CD8-positive, alpha-beta memory T cell (primary cell): Measurements from ENCODE around the gene UBALD1. TPM values are rescaled to one million over a fixed set of nuclear protein-coding genes. Genes with fewer than 3 reads are reported as not detected.
A peak's percentile ranks its signal among the peaks of the same experiment; 100 is the strongest.

ENCODE experiments used
- CTCF ChIA-PET: fragments of 350-600 bp; sonication (Branson Sonifier 250); formaldehyde crosslinking; loops from one replicate; lab custom pipeline; 2021; ENCODE audit warnings: antibody characterized with exemption; lab: Charles Lee
- POLR2A ChIA-PET: fragments of 350-600 bp; sonication (Branson Sonifier 250); formaldehyde crosslinking; loops from one replicate; lab custom pipeline; 2021; ENCODE audit warnings: antibody characterized with exemption; lab: Charles Lee
- DNase-seq, 5 donors: peaks; one replicate each; pipeline versions ENCODE4 v3.0.0 to v3.0.0-alpha.2; 2020 to 2022; ENCODE audit warnings: mixed read lengths in 1 of 5
- H3K27ac ChIP-seq: one replicate; pipeline ENCODE4 v1.7.0; 2013; ENCODE audit warnings: low read depth, mild to moderate bottlenecking, low read length, moderate library complexity
- H3K27me3 ChIP-seq: 2 replicates; pipeline ENCODE4 v1.7.0; 2013; ENCODE audit warnings: low read length, mild to moderate bottlenecking; ENCODE audit not compliant: insufficient read depth, poor library complexity, severe bottlenecking
- H3K36me3 ChIP-seq: 2 replicates; pipeline ENCODE4 v1.7.0; 2013; ENCODE audit warnings: mild to moderate bottlenecking, low read length, moderate library complexity; ENCODE audit not compliant: insufficient read depth
- H3K4me1 ChIP-seq: 2 replicates; pipeline ENCODE4 v1.7.0; 2013; ENCODE audit warnings: mild to moderate bottlenecking, low read length, moderate library complexity; ENCODE audit not compliant: insufficient read depth
- H3K4me3 ChIP-seq: 2 replicates; pipeline ENCODE4 v1.7.0; 2013; ENCODE audit warnings: mild to moderate bottlenecking, low read length
- H3K9me3 ChIP-seq: 2 replicates; pipeline ENCODE4 v1.7.0; 2013; ENCODE audit warnings: mild to moderate bottlenecking, low read length
- H3K27ac Mint-ChIP-seq, 8 donors: one replicate each; pipeline ENCODE4 v1.8.0; 2020 to 2021; ENCODE audit warnings: mixed read lengths in 8 of 8, mild to moderate bottlenecking in 6 of 8, inconsistent platforms in 3 of 8, moderate library complexity in 3 of 8
- H3K27me3 Mint-ChIP-seq, 2 donors: one replicate each; pipeline ENCODE4 v1.8.0; 2020 to 2021; ENCODE audit warnings: mixed read lengths in 2 of 2, mild to moderate bottlenecking in 1 of 2, moderate library complexity in 1 of 2
- H3K36me3 Mint-ChIP-seq, 3 donors: one replicate each; pipeline ENCODE4 v1.8.0; 2020 to 2021; ENCODE audit warnings: mixed read lengths in 3 of 3, inconsistent platforms in 1 of 3, mild to moderate bottlenecking in 1 of 3
- H3K4me1 Mint-ChIP-seq, 3 donors: one replicate each; pipeline ENCODE4 v1.8.0; 2020 to 2021; ENCODE audit warnings: mixed read lengths in 3 of 3, inconsistent platforms in 1 of 3, mild to moderate bottlenecking in 1 of 3
- H3K4me3 Mint-ChIP-seq, 7 donors: one replicate each; pipeline ENCODE4 v1.8.0; 2020 to 2021; ENCODE audit warnings: mixed read lengths in 7 of 7, mild to moderate bottlenecking in 6 of 7, moderate library complexity in 4 of 7, inconsistent platforms in 2 of 7
- H3K9me3 Mint-ChIP-seq, 5 donors: one replicate each; pipeline ENCODE4 v1.8.0; 2020 to 2022; ENCODE audit warnings: mixed read lengths in 5 of 5, mild to moderate bottlenecking in 3 of 5, moderate library complexity in 2 of 5, inconsistent platforms in 1 of 5
- polyA plus RNA-seq: library from polyadenylated mRNA; unstranded; fragments of 300-500 nt; fragmentation: Illumina TruSeq; gene quantifications from one replicate; pipeline ENCODE4 v1.2.3, GENCODE V29; 2021
- total RNA-seq, 2 experiments: library from RNA; stranded (reverse); gene quantifications; one replicate each; pipeline ENCODE4 v1.2.3, GENCODE V29; 2021

Gene UBALD1
- 10 to 100 TPM; 18.7 to 22.3 TPM for total RNA-seq
- polyA plus RNA-seq: 4.9 TPM

DNA sequence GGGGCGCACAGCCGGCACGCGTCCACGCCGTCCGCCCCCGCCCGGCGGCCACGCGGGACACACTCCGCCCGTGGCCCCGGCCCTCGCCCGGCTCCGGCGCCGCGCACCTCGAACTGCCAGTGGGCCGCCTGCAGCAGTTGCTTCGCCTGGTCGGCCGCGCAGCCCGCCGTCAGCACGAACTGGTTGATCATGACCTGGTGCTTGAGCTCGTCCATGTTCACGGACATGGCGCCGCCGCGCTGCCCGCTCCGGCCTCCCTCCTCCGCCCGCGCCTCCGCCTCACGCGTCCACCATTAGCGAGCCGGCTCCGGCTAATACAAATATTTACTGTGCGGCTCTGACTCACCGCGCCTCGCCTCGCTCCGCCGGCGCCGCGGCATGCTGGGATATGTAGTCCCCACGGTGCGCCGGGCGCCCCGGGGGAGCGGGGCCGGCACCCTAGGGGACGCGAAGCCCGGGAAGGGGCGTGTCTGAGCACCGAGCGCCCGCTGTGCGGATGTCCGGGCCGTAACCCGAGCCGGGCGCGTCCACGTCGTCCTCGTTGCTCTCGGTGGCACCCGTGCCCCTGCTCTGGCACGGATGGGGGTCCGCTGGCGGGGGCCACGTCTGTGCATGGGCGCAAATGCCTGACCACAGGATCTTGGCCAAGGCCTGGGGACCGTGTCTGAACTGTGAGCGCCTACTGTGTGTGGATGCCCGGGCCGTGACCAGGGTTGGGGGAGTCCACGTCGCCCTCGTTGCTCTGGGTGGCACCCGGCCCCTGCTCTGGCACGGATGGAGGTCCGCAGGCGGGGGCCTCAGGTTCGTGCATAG is at the start of gene UBALD1:
Gene UBALD1, minus strand, starts transcription at position 318 of the 813 bp plus-strand sequence. Its CDS starts 91 bp downstream, at position 227.
- Mint-ChIP-seq H3K27me3 (no peaks in the 10 kb centered on the region), H3K4me3 (peak within 1 kb of the TSS; percentile 88 to 99 (median 95)), H3K9me3 (no peaks in the 10 kb centered on the region), H3K27ac (peak within 1 kb of the TSS; percentile 85 to 99 (median 98)), H3K4me1 (peaks cover 20 to 54% (median 30%) of the 10 kb centered on the region in 3 donors), H3K36me3 (peaks cover 0 to 5% (median 0%) of the 10 kb centered on the region in 3 donors)
- CTCF ChIA-PET: interaction anchor here (3.0 kb wide), 1 partner anchor 9 kb away, joined by 21 read pairs; the partner anchor contains the start of gene MGRN1
- no peaks in the 10 kb centered on the region for H3K9me3 ChIP-seq
- peak; percentile 67 to 84 (median 72) for DNase-seq
- H3K36me3 ChIP-seq: no peaks in the 10 kb centered on the region
- peaks cover 38% of the 10 kb centered on the region for H3K4me1 ChIP-seq
- peak within 1 kb of the TSS; percentile 71 for H3K4me3 ChIP-seq
- no peaks in the 10 kb centered on the region for H3K27me3 ChIP-seq
- H3K27ac ChIP-seq: peak within 1 kb of the TSS; percentile 78
- POLR2A ChIA-PET: interaction anchor here (1.5 to 2.5 kb wide), 2 partner anchors 9 to 10 kb away, joined by 3 to 18 read pairs; partner anchors contain the start of gene MGRN1

DNA sequence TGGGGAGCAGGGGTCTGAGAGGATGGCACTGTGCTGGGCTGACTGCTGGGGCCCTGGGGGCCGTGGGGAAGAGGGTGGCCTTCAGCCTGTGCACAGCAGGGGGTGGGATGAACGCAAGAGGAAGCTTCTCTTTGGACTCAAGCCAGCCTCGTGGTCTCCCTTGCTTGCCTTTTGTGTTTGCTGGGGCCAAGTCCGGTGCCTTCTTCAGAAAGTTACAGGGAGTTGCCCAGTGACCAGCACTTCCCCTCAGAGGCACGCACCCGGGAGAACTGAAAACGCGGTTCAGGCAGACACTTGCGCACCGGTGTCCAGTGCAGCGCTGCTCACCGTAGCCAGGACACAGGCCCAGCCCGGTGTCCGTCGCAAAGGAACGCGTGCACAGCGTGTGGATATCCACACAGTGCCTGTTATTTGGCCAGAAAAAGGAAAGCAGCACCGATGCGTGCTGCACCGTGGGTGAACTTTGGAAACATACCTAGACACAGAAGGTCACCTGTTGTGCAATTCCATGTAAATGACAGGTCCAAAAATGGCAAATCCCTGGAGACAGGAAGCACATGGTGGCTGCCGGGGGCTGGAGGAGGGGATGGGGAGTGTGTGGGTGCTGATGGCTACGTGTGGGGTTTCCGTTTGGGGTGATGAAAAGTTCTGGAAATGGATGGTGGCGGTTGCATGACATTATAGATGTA is 49.2 kb upstream of the UBALD1 start:
- Histone ChIP-seq H3K27me3 (no peaks in the 10 kb centered on the region), H3K4me1 (peaks cover 59% of the 10 kb centered on the region), H3K9me3 (no peaks in the 10 kb centered on the region), H3K4me3 (peak overlapping the region; percentile 40), H3K36me3 (peaks cover 9% of the 10 kb centered on the region), H3K27ac (peak overlapping the region; percentile 8)
- Mint-ChIP-seq H3K4me1 (peaks cover 32 to 56% (median 49%) of the 10 kb centered on the region in 3 donors), H3K36me3 (peaks cover 0 to 22% (median 0%) of the 10 kb centered on the region in 3 donors), H3K27me3 (no peaks in the 10 kb centered on the region), H3K27ac (peak overlapping the region; percentile 91 to 98 (median 95)), H3K4me3 (peak overlapping the region; percentile 32 to 77 (median 51)), H3K9me3 (no peaks in the 10 kb centered on the region)
- ChIA-PET POLR2A (no interaction called here), CTCF (interaction anchor here (1.5 kb wide), 1 partner anchor 14 kb away, joined by 5 read pairs; no protein-coding TSS in a partner anchor)
- no peak for DNase-seq

DNA sequence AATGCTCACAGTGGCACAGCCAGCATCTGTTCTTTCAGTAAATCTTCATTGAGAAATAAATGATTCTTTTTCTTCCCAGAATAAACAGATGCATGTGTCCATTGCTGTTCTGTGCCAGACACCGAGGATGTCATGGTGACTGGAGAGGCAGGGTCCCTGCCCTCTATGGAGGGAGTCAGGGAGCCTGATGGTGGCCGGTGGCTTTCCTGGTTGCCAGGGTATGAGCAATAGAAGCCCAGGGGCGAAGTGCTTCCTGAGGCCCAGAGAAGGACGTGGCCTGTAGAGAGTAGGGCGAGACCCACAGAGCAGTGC is 48.7 kb upstream of the UBALD1 start:
- Mint-ChIP-seq H3K27ac (peak overlapping the region; percentile 54 to 93 (median 79)), H3K27me3 (no peaks in the 10 kb centered on the region), H3K9me3 (no peaks in the 10 kb centered on the region), H3K4me3 (peak overlapping the region in 5 of 7 donors; percentile 32 to 51 (median 41)), H3K36me3 (peaks cover 0 to 26% (median 0%) of the 10 kb centered on the region in 3 donors), H3K4me1 (peaks cover 32 to 56% (median 49%) of the 10 kb centered on the region in 3 donors)
- ChIA-PET CTCF (no interaction called here), POLR2A (no interaction called here)
- H3K27ac ChIP-seq: no peak overlapping the region
- no peak for DNase-seq
- no peaks in the 10 kb centered on the region for H3K27me3 ChIP-seq
- H3K4me3 ChIP-seq: no peak overlapping the region
- peaks cover 4% of the 10 kb centered on the region for H3K36me3 ChIP-seq
- peaks cover 59% of the 10 kb centered on the region for H3K4me1 ChIP-seq
- no peaks in the 10 kb centered on the region for H3K9me3 ChIP-seq

DNA sequence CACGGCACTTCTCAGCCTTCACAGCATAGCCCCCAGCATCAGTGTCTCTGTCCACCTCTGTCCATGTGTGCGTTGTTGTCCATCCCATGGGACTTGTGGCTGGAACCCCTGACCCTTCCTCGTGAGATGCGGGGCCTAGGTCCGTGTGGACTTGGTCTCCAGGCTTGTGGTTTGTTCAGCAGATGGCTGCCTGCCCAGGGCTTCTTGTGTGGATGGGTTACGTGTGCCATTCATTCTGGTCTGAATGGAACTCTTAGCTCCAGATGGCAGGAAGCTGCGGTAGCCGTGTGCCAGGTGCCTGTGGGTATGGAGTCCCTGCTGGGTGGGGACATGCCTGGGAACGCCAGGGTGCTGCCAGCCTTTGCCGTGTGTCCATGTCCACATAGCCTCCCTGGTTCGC is 47.0 kb upstream of the UBALD1 start:
- H3K27ac ChIP-seq: no peak overlapping the region
- H3K4me3 ChIP-seq: no peak overlapping the region
- no peaks in the 10 kb centered on the region for H3K27me3 Mint-ChIP-seq
- CTCF ChIA-PET: no interaction called here
- H3K4me1 Mint-ChIP-seq: peaks cover 32 to 56% (median 49%) of the 10 kb centered on the region in 3 donors
- no peak overlapping the region for H3K4me3 Mint-ChIP-seq
- H3K27ac Mint-ChIP-seq: peak overlapping the region in 7 of 8 donors; percentile 15 to 95 (median 61)
- POLR2A ChIA-PET: no interaction called here
- H3K36me3 ChIP-seq: no peaks in the 10 kb centered on the region
- no peaks in the 10 kb centered on the region for H3K9me3 Mint-ChIP-seq
- H3K9me3 ChIP-seq: no peaks in the 10 kb centered on the region
- peaks cover 59% of the 10 kb centered on the region for H3K4me1 ChIP-seq
- H3K36me3 Mint-ChIP-seq: peaks cover 0 to 29% (median 0%) of the 10 kb centered on the region in 3 donors
- H3K27me3 ChIP-seq: no peaks in the 10 kb centered on the region
- no peak for DNase-seq

DNA sequence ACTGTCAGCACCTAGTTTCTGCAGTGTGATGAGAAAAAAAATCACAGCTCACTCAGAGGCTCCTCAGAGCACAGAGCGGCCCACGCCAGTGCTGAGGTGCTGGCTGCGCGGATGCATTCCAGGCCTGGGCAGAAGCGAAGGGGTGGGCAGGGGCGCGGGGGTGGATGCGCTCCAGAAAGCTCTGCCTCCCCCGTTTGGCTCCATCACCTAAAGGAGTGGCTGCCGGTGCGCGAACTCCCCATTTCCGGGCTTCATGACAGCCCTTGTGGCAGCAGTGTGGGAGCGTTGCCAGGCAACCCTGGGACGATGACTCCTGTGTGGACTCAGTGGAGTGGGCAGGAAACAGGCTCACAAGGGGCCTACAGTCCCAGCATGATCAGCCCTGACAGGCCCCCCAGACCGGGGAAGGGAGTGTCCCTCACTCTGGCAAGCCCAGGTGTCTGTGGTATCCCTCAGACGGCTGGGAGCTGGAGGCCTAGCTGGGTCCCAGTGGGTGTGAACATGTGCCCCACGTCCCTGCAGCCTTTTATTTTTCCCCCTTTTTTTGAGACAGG is 45.8 kb upstream of the UBALD1 start:
- CTCF ChIA-PET: no interaction called here
- H3K4me1 ChIP-seq: peaks cover 54% of the 10 kb centered on the region
- no peaks in the 10 kb centered on the region for H3K9me3 Mint-ChIP-seq
- POLR2A ChIA-PET: no interaction called here
- peak overlapping the region; percentile 67 to 95 (median 83) for H3K27ac Mint-ChIP-seq
- H3K4me1 Mint-ChIP-seq: peaks cover 29 to 50% (median 39%) of the 10 kb centered on the region in 3 donors
- no peaks in the 10 kb centered on the region for H3K27me3 ChIP-seq
- H3K36me3 Mint-ChIP-seq: peaks cover 0 to 34% (median 0%) of the 10 kb centered on the region in 3 donors
- H3K4me3 Mint-ChIP-seq: peak overlapping the region in 3 of 7 donors; percentile 61 to 80 (median 68)
- peak; percentile 46 to 75 (median 60) for DNase-seq
- peak overlapping the region; percentile 62 for H3K27ac ChIP-seq
- peak overlapping the region; percentile 19 for H3K4me3 ChIP-seq
- peaks cover 5% of the 10 kb centered on the region for H3K36me3 ChIP-seq
- H3K9me3 ChIP-seq: no peaks in the 10 kb centered on the region
- no peaks in the 10 kb centered on the region for H3K27me3 Mint-ChIP-seq

DNA sequence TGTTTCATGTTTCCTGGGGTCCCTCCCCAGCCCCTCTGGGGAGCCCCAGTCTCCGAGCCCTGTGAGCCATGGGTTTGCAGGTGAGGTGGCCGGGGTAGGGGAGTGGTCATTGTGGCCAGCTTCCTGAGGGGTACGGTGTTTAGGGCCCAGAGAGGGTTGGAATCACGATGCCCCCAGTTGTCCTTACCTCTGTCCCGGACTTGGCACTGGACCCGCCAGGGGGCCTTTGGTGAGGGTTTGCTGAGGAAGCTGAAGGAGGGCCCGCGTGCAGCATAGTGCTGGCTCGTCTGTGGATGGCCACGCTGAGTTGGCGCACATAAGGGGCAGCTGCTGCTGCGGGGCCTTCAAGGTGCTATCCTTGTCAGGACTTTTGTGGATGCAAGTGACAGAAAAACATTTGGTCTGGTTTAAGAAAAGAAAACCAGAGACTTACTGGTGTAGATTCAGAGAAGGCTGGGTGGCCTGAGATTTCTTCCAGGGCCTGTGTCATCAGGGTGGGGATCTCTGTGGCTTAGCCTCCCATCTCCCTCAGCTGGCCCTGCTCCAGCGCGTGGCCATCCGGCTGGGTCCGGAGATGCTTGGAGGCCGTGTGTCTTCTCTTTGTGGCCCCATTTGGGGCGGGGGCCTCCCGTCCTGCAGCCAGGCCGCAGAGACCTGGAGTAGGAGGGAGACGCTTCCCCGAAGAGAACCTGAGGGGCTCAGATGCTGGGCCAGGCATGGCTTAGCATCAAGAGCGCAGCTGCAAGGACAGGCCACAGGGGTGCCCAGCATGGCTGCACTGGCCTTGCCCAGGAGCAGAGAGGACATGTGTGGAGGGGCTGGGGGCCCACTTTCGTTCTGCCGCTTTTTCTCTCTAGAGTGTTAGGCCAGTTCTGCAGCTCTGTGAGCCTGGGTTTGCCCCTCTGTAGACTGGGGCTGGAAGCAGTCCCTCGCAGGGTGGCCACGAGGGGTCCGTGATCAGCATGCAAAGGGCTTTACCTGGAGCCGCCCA is 45.0 kb upstream of the UBALD1 start:
- H3K36me3 Mint-ChIP-seq: peaks cover 0 to 41% (median 0%) of the 10 kb centered on the region in 3 donors
- no peaks in the 10 kb centered on the region for H3K27me3 Mint-ChIP-seq
- ChIA-PET POLR2A (no interaction called here), CTCF (no interaction called here)
- DNase-seq: no peak
- no peaks in the 10 kb centered on the region for H3K9me3 Mint-ChIP-seq
- H3K4me3 Mint-ChIP-seq: peak overlapping the region in 1 of 7 donors; percentile 61
- peak overlapping the region in 7 of 8 donors; percentile 34 to 93 (median 73) for H3K27ac Mint-ChIP-seq
- H3K9me3 ChIP-seq: no peaks in the 10 kb centered on the region
- H3K4me3 ChIP-seq: peak overlapping the region; percentile 19
- no peaks in the 10 kb centered on the region for H3K27me3 ChIP-seq
- peaks cover 5% of the 10 kb centered on the region for H3K36me3 ChIP-seq
- peaks cover 45% of the 10 kb centered on the region for H3K4me1 ChIP-seq
- peaks cover 21 to 42% (median 32%) of the 10 kb centered on the region in 3 donors for H3K4me1 Mint-ChIP-seq
- H3K27ac ChIP-seq: peak overlapping the region; percentile 62
